T-cell (primary cell): ENCODE data around the gene DBN1. TPM values are rescaled to one million over a fixed set of nuclear protein-coding genes. Genes with fewer than 3 reads are reported as not detected.

Source experiments
- ATAC-seq, 4 experiments: fragments of 200-7000 bp in 3 of 4; fragments of 150-1000 bp in 1 of 4; cut with Tn5 transposase; replicated peaks in 1 of 4; 1 replicate in 3 of 4; 2 replicates in 1 of 4; pipeline ENCODE4 v1.10.0; 2021; ENCODE audit warnings: moderate library complexity in 3 of 4, mild to moderate bottlenecking in 2 of 4, moderate number of reproducible peaks in 1 of 4
- CTCF ChIA-PET, 2 donors: fragments of 300-600 bp; sonication (Branson Sonifier 250); formaldehyde crosslinking; loops; one replicate each; lab custom pipeline; 2022; ENCODE audit warnings: antibody characterized with exemption in 2 of 2; lab: Charles Lee
- POLR2A ChIA-PET, 2 donors: fragments of 300-600 bp; sonication (Branson Sonifier 250); formaldehyde crosslinking; loops; one replicate each; lab custom pipeline; 2022; ENCODE audit warnings: antibody characterized with exemption in 2 of 2; lab: Charles Lee
- DNase-seq, 35 experiments: peaks; one replicate each; pipeline versions ENCODE4 v3.0.0 to v3.0.0-alpha.2; 2013 to 2023
- H3K27ac ChIP-seq: one replicate; pipeline ENCODE4 v1.5.1; 2013; ENCODE audit warnings: low read length
- H3K27me3 ChIP-seq, 2 experiments: replicated peaks in 1 of 2; 1 replicate in 1 of 2; 2 replicates in 1 of 2; pipeline versions ENCODE4 v1.6.1 to v1.7.0; 2013; ENCODE audit warnings: low read length in 1 of 2, mixed read lengths in 1 of 2; ENCODE audit not compliant: control insufficient read depth in 2 of 2, insufficient read depth in 2 of 2; ENCODE audit errors: extremely low read depth in 1 of 2
- H3K36me3 ChIP-seq, 2 donors: 1 replicate in 1 of 2; 2 replicates in 1 of 2; pipeline versions ENCODE4 v1.6.1 to v1.7.0; 2013; ENCODE audit warnings: low read length in 1 of 2; ENCODE audit not compliant: control insufficient read depth in 2 of 2, insufficient read depth in 1 of 2; ENCODE audit errors: extremely low read depth in 1 of 2
- H3K4me1 ChIP-seq, 2 experiments: 1 replicate in 1 of 2; 2 replicates in 1 of 2; pipeline versions ENCODE4 v1.6.1 to v1.7.0; 2013; ENCODE audit warnings: low read length in 2 of 2, mixed read lengths in 1 of 2; ENCODE audit not compliant: insufficient read depth in 2 of 2, control insufficient read depth in 1 of 2; ENCODE audit errors: extremely low read depth in 1 of 2
- H3K4me3 ChIP-seq, 2 donors: 1 replicate in 1 of 2; 2 replicates in 1 of 2; pipeline versions ENCODE4 v1.5.1 to v1.7.0; 2013; ENCODE audit warnings: mild to moderate bottlenecking in 2 of 2, low read length in 1 of 2, moderate library complexity in 1 of 2; ENCODE audit not compliant: control insufficient read depth in 1 of 2; ENCODE audit errors: extremely low read depth in 1 of 2
- H3K9me3 ChIP-seq: 2 replicates; pipeline ENCODE4 v1.7.0; 2013
- H3K27ac Mint-ChIP-seq, 2 donors: one replicate each; pipeline ENCODE4 v1.8.0; 2020 to 2021; ENCODE audit warnings: mild to moderate bottlenecking in 2 of 2, mixed read lengths in 2 of 2
- H3K27me3 Mint-ChIP-seq, 2 donors: one replicate each; pipeline ENCODE4 v1.8.0; 2021 to 2022; ENCODE audit warnings: mixed read lengths in 2 of 2
- H3K36me3 Mint-ChIP-seq: one replicate; pipeline ENCODE4 v1.8.0; 2021; ENCODE audit warnings: mixed read lengths
- H3K4me1 Mint-ChIP-seq, 3 donors: one replicate each; pipeline ENCODE4 v1.8.0; 2020 to 2022; ENCODE audit warnings: mixed read lengths in 3 of 3, mild to moderate bottlenecking in 1 of 3
- H3K4me3 Mint-ChIP-seq, 3 donors: one replicate each; pipeline ENCODE4 v1.8.0; 2020 to 2022; ENCODE audit warnings: mild to moderate bottlenecking in 3 of 3, mixed read lengths in 3 of 3, moderate library complexity in 3 of 3
- H3K9me3 Mint-ChIP-seq, 3 donors: one replicate each; pipeline ENCODE4 v1.8.0; 2020 to 2022; ENCODE audit warnings: mixed read lengths in 3 of 3
- WGBS: methylation state at CpG from one replicate; pipeline ENCODE4 v1.1.5; 2013; ENCODE audit warnings: missing lambda C conversion rate; ENCODE audit not compliant: insufficient coverage; 5-methylcytosine and 5-hydroxymethylcytosine counted together
- total RNA-seq, 35 experiments: library from RNA in 6 of 35; stranded (reverse) in 6 of 35; fragments of 120-200 nt in 1 of 35; gene quantifications; one replicate each; pipeline versions ENCODE4 v1.2.1 to v1.2.4 and lab custom pipeline; 2013 to 2026

DBN1 gene
- total RNA-seq, 5 donors from 2014 or later (not counting 1 experiment from before 2014, with no cell fraction given) = 11.6 to 41.3 (median 21.1) TPM

DNA sequence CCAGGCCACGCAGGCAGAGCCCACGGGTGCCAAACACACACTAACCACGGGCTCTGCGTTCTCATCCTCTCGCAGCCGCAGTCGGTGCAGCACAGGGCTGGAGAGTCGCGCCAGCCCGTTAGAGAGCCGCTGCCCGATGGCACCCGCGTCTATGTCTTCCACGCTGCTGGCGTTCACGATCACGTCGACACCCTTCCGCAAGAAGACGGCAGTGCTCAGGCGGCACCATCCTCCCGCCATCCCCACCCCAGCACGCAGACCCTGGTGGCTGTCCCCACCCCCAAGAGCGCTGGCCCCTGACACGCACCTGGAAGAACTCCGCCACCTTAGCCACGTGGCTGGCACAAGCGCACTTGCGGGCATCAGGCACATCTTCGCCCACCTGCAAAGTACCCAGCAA lies 6.0 kb downstream of the DBN1 start:
- Histone ChIP-seq H3K27ac (no peak overlapping the region), H3K9me3 (no peaks in the 10 kb centered on the region), H3K27me3 (peaks cover 0 to 15% of the 10 kb centered on the region in 2 experiments), H3K36me3 (peaks cover 0 to 6% of the 10 kb centered on the region in 2 donors), H3K4me1 (peaks cover 4 to 30% of the 10 kb centered on the region in 2 experiments), H3K4me3 (no peak overlapping the region)
- H3K4me3 Mint-ChIP-seq = no peak overlapping the region
- CTCF ChIA-PET = no interaction called here
- no peaks in the 10 kb centered on the region for H3K9me3 Mint-ChIP-seq
- peaks cover 4% of the 10 kb centered on the region for H3K36me3 Mint-ChIP-seq
- peak overlapping the region in 1 of 2 donors; percentile 28 for H3K27ac Mint-ChIP-seq
- DNase-seq (no peak), ATAC-seq (no peak)
- H3K27me3 Mint-ChIP-seq = no peaks in the 10 kb centered on the region
- 97% methylated on average over 27 of the region's 31 CpGs for WGBS
- H3K4me1 Mint-ChIP-seq = peaks cover 14 to 19% (median 16%) of the 10 kb centered on the region in 3 donors
- POLR2A ChIA-PET = no interaction called here

DNA sequence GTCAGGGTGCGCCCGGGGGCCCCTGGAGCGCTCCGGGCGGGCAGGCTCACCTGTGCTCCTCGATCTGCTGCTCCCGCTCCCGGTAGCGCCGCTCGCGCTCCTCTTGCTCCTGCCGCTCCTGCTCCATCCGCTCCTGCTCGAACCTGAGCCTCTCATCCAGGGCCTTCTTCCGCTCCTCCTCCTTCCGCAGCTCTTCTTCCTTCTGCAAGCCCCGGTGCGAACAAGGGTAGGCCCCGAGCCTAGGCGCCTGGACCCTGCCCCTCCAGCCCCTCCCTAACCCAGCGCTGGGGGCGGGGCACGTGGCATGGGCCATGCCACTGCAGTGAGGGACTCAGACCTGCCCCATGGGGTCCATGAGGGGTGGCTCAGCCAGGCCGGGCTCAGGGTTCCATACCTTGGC lies 6.6 kb downstream of the DBN1 start:
- Mint-ChIP-seq H3K4me3 (no peak overlapping the region), H3K9me3 (no peaks in the 10 kb centered on the region), H3K27ac (no peak overlapping the region), H3K36me3 (peaks cover 4% of the 10 kb centered on the region), H3K4me1 (peaks cover 16 to 18% (median 18%) of the 10 kb centered on the region in 3 donors), H3K27me3 (no peaks in the 10 kb centered on the region)
- Histone ChIP-seq H3K27me3 (peaks cover 0 to 10% of the 10 kb centered on the region in 2 experiments), H3K4me1 (peaks cover 3 to 28% of the 10 kb centered on the region in 2 experiments), H3K27ac (no peak overlapping the region), H3K36me3 (peaks cover 0 to 6% of the 10 kb centered on the region in 2 donors), H3K4me3 (no peak overlapping the region), H3K9me3 (no peaks in the 10 kb centered on the region)
- ATAC-seq (no peak), DNase-seq (no peak)
- POLR2A ChIA-PET = no interaction called here
- CTCF ChIA-PET = no interaction called here
- WGBS = 96% methylated on average over 25 of the region's 25 CpGs

DNA sequence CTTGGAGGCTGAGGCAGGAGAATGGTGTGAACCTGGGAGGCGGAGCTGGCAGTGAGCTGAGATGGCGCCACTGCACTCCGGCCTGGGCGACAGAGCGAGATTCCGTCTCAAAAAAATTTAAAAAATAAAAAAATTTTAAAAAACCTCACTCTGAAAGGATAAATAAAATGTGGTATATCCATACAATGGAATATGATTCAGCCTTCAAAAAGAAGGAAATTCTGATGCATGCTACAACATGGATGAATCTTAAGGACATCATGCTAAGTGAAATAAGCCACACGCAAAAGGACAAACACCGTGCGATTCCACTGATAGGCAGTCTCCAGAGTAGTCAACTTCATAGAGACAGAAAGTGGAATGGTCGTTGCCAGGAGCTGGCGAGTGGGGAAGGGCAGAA lies 8.4 kb downstream of the DBN1 start:
- POLR2A ChIA-PET = no interaction called here
- H3K36me3 ChIP-seq = peaks cover 0 to 3% of the 10 kb centered on the region in 2 donors
- H3K9me3 ChIP-seq = no peaks in the 10 kb centered on the region
- H3K4me1 Mint-ChIP-seq = peaks cover 6 to 10% (median 7%) of the 10 kb centered on the region in 3 donors
- no peak overlapping the region for H3K27ac Mint-ChIP-seq
- no peak for DNase-seq
- H3K4me1 ChIP-seq = peaks cover 4 to 13% of the 10 kb centered on the region in 2 experiments
- H3K4me3 Mint-ChIP-seq = no peak overlapping the region
- no peaks in the 10 kb centered on the region for H3K27me3 Mint-ChIP-seq
- WGBS = 95% methylated on average over 5 of the region's 11 CpGs
- CTCF ChIA-PET = no interaction called here
- H3K4me3 ChIP-seq = no peak overlapping the region
- H3K27me3 ChIP-seq = no peaks in the 10 kb centered on the region
- H3K36me3 Mint-ChIP-seq = peaks cover 4% of the 10 kb centered on the region
- H3K27ac ChIP-seq = no peak overlapping the region
- no peak for ATAC-seq
- no peaks in the 10 kb centered on the region for H3K9me3 Mint-ChIP-seq

DNA sequence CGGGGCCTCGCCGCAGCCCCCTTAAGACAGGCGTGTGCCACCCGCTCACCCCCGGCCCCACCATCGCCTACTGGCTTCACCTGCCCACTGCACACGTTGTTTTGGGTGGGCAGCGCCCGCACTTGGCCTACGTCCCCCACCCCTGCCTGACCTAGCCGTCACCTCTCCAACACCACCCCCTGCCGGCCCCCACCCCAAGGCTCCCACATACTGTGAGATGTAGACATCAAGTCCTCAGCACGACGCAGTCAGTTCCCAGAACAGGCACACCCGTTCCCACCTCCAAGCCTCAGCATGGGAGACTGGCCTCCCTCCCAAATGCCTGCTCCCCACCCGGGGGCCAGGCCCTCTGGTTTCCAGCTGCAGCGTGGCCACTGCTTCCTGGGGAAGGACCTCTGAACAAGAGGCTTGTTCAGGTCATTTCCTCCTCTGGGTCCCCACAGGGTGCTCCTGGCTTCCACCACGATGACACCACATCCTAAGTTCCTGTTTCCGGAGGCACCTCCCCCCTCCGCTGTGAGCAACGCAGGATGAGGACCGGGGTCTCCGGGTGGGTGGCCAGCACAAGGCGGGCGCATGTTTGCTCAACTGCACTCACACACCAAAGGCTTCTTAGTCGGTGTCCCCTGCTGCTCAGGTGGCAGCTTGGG lies 11.3 kb downstream of the DBN1 start:
- no peaks in the 10 kb centered on the region for H3K9me3 Mint-ChIP-seq
- no peak for ATAC-seq
- ChIA-PET CTCF (interaction anchor here in 1 of 2 donors (1.6 kb wide), 1 partner anchor 73 kb away, joined by 5 read pairs; no protein-coding TSS in a partner anchor), POLR2A (no interaction called here)
- Histone ChIP-seq H3K36me3 (peaks cover 0 to 4% of the 10 kb centered on the region in 2 donors), H3K27me3 (no peaks in the 10 kb centered on the region), H3K27ac (no peak overlapping the region), H3K9me3 (no peaks in the 10 kb centered on the region), H3K4me1 (peaks cover 4 to 9% of the 10 kb centered on the region in 2 experiments), H3K4me3 (no peak overlapping the region)
- peaks cover 4% of the 10 kb centered on the region for H3K36me3 Mint-ChIP-seq
- no peak overlapping the region for H3K4me3 Mint-ChIP-seq
- peaks cover 7 to 14% (median 7%) of the 10 kb centered on the region in 3 donors for H3K4me1 Mint-ChIP-seq
- DNase-seq = no peak
- WGBS = 60% methylated on average over 18 of the region's 27 CpGs
- H3K27me3 Mint-ChIP-seq = no peaks in the 10 kb centered on the region
- no peak overlapping the region for H3K27ac Mint-ChIP-seq

DNA sequence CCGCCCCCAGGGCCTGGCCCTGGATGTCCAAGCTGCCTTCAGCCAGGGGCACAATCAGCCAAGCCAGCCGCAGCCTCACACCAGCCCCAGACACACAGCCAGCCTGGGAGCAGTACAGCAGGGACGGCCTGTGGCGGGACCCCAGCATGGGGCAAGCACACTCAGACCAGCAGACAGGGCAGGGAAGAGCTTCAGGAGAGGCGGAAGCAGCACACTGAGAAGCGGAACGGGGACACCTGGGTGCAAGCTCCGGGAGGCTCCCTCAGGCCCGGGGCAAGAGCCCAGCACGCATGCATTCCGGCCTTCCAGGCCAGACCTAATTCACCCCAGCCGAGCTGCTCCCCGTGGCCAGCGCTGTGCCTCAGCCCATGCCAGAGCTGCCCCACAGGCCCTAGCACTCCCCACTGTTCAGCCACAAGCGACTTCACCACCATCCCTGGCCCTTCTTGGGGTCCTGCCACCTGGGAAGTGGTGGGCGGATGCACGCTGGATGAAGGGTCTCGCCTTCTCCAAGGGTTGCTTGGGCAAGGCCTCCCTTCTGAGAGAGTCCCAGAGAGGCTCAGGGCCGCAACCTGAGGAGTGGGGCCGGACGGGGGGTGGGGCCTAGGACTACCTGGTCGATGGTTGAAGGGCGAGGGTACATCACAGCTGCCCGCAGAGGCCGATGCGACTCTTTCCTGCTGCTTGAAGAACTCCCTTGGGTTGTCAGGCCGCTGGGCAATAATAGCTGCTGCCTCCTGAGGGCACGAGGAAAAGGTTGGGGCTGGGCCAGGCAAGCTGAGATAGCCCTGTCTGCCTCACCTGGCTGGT lies 13.4 kb downstream of the DBN1 start:
- ATAC-seq (no peak), DNase-seq (no peak)
- Histone ChIP-seq H3K36me3 (peaks cover 0 to 3% of the 10 kb centered on the region in 2 donors), H3K4me3 (no peak overlapping the region), H3K27ac (no peak overlapping the region), H3K4me1 (peaks cover 4 to 24% of the 10 kb centered on the region in 2 experiments), H3K27me3 (no peaks in the 10 kb centered on the region), H3K9me3 (no peaks in the 10 kb centered on the region)
- Mint-ChIP-seq H3K27ac (no peak overlapping the region), H3K9me3 (no peaks in the 10 kb centered on the region), H3K4me1 (peaks cover 10 to 18% (median 17%) of the 10 kb centered on the region in 3 donors), H3K4me3 (no peak overlapping the region), H3K27me3 (no peaks in the 10 kb centered on the region), H3K36me3 (no peaks in the 10 kb centered on the region)
- WGBS = 88% methylated on average over 28 of the region's 28 CpGs
- POLR2A ChIA-PET = no interaction called here
- CTCF ChIA-PET = interaction anchor here (0.5 to 1.4 kb wide), 3 partner anchors 33 to 69 kb away, joined by 3 to 4 read pairs (median 3); partner anchors contain the start of genes GRK6 (in 1 of the 2) and PDLIM7 (in 1 of the 2)

DNA sequence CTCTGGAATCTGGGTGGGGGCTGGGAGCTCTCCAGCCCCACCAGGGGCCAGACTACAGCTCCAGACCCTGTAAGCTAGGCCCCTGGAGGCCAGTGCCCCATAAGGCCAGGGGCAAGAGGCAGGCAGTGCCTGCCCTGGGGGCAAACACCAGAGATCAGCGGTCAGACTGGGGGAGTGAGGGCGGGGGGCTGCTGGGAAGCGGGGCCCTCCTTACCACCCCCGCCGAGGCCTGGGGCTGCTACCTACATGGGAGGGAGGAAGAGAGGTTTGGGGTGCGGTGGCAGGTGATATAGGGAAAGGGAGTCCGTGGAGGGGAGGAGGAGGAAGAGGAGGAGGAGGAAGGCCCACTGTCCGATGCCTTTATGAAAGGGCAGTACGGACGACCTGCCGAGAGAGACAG lies 14.1 kb downstream of the DBN1 start:
- WGBS = 94% methylated on average over 5 of the region's 11 CpGs
- no peaks in the 10 kb centered on the region for H3K36me3 Mint-ChIP-seq
- POLR2A ChIA-PET = no interaction called here
- ATAC-seq (no peak), DNase-seq (no peak)
- no peaks in the 10 kb centered on the region for H3K9me3 ChIP-seq
- peaks cover 4 to 27% of the 10 kb centered on the region in 2 experiments for H3K4me1 ChIP-seq
- H3K4me3 ChIP-seq = no peak overlapping the region
- H3K27me3 ChIP-seq = no peaks in the 10 kb centered on the region
- peaks cover 10 to 18% (median 17%) of the 10 kb centered on the region in 3 donors for H3K4me1 Mint-ChIP-seq
- CTCF ChIA-PET = interaction anchor here (1.0 to 1.4 kb wide), 2 partner anchors 33 to 69 kb away, joined by 3 to 4 read pairs; partner anchors contain the start of gene GRK6 (in 1 of the 2)
- H3K4me3 Mint-ChIP-seq = no peak overlapping the region
- H3K27ac Mint-ChIP-seq = no peak overlapping the region
- H3K36me3 ChIP-seq = peaks cover 0 to 3% of the 10 kb centered on the region in 2 donors
- no peaks in the 10 kb centered on the region for H3K9me3 Mint-ChIP-seq
- no peak overlapping the region for H3K27ac ChIP-seq
- no peaks in the 10 kb centered on the region for H3K27me3 Mint-ChIP-seq
